Measurements from ENCODE around the gene NLRP3.

DNA sequence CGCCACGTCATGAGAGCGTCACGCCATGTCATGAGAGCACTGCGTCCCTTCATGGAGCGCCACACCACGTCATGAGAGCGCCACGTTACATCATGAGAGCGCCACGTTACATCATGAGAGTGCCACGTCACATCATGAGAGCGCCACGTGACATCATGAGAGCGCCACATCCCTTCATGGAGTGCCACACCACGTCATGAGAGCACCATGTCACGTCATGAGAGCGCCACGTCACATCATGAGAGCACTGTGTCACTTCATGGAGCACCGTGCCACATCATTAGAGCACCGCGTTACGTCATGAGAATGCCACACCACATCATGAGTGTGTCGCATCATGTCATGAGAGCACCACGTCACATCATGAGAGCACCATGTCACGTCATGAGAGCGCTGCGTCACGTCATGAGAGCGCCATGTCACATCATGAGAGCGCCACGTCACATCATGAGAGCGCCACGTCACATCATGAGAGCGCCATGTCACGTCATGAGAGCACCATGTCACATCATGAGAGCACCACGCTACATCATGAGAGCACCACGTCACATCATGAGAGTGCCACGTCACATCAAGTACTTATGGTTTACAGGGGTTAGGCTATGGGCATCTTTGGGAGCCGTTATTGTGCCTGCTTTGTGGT, 9.8 kb upstream of the NLRP3 start:
- TF ChIP-seq POLR2AphosphoS5 (IDR thresholded peaks at IDR 0.05; ENCODE audit: low read depth, low read length) = no peak
- TF ChIP-seq SPI1 (IDR thresholded peaks at IDR 0.05; ENCODE audit: low read depth, low read length) = no peak
- no peak for TF ChIP-seq POLR2A (IDR thresholded peaks at IDR 0.05; ENCODE audit: low read depth, low read length)
- TF ChIP-seq TAF1 (IDR thresholded peaks at IDR 0.05; ENCODE audit: low read depth, low read length) = no peak
- TF ChIP-seq POU2F2 (IDR thresholded peaks at IDR 0.05; ENCODE audit: low read depth, low read length) = no peak
- TF ChIP-seq PAX5 (IDR thresholded peaks at IDR 0.05; ENCODE audit: insufficient read depth, low read length, severe bottlenecking) = no peak
